ENCODE measurements around the gene DNASE1L1.

DNA sequence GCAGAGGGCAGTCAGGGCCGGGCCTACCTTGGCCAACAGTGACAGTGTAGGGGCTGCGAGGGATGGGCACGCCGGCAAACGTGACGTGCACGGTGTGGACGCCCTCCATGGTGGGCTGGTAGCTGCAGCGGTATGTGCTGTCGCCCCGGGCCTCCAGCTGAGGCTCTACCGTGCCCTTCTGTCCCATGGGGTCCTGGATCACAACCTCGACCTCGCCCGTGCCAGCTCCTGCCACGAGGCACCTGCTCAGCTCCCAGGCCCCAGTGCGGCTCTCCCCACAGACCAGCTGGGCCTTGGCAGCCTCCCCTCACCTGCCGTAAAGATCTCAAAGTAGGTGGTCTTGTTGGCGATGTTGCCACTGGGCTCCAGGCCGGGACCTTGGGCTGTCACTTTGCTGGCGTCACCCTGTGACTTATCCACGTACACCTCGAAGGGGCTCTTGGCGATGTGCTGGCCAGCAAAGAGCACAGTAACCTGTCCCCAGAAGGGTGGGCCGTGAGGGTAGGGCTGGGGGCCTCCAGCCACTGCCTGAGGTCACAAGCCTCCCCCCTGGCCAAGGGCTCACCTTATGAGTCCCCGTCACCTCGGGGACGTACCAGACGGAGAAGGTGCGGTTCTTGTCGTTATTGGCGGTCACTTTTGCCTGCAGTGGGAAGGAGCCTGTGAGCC lies 42.9 kb downstream of the DNASE1L1 start:
- TF ChIP-seq CTCF (conservative IDR thresholded peaks at IDR 0.05 in 1 of 2, IDR thresholded peaks at IDR 0.05 in 1 of 2; ENCODE audit: low read depth in 1 of 2, low read length in 2 of 2) (no peak), EZH2 (IDR thresholded peaks at IDR 0.05; ENCODE audit: low read length, missing control alignments) (no peak)

Measured in fibroblast of lung (primary cell).